DND-41 (cell line): ENCODE results near the gene RIOX2.

Experiments used
- CTCF ChIP-seq: IDR thresholded peaks from 2 replicates; pipeline ENCODE4 v1.5.1; 2012; ENCODE audit warnings: borderline replicate concordance, low read length, moderate library complexity, mild to moderate bottlenecking; ENCODE audit not compliant: poor library complexity, severe bottlenecking; ENCODE audit errors: extremely low read depth
- EZH2 ChIP-seq: IDR thresholded peaks from 3 replicates; pipeline ENCODE4 v1.6.1; 2012; ENCODE audit warnings: borderline replicate concordance, low read depth, mild to moderate bottlenecking, moderate library complexity, low read length, inconsistent platforms; ENCODE audit not compliant: severe bottlenecking

GRCh38 chr3:98014268-98014585 is 42.0 kb upstream of the RIOX2 start:
- TF ChIP-seq CTCF (no peak), EZH2 (no peak)
